HEK293 (cell line): ENCODE results near the gene MRPL23.

Experiments used
- AEBP2 ChIP-seq: fragments of 450-650 bp; formaldehyde crosslinking; IDR thresholded peaks from 2 replicates; pipeline ENCODE4 v1.5.1; 2016; ENCODE audit warnings: missing biosample characterization, missing genetic modification characterization, borderline replicate concordance
- CTCF ChIP-seq: fragments of 450-650 bp; formaldehyde crosslinking; IDR thresholded peaks from 2 replicates; pipeline ENCODE4 v1.5.1; 2016; ENCODE audit warnings: missing biosample characterization, missing genetic modification characterization
- MZF1 ChIP-seq: fragments of 450-650 bp; formaldehyde crosslinking; IDR thresholded peaks from 2 replicates; pipeline ENCODE4 v1.5.1; 2017; ENCODE audit warnings: missing biosample characterization, missing genetic modification characterization, borderline replicate concordance
- REST ChIP-seq: fragments of 450-650 bp; formaldehyde crosslinking; IDR thresholded peaks from 2 replicates; pipeline ENCODE4 v1.5.1; 2016; ENCODE audit warnings: missing biosample characterization, missing genetic modification characterization
- ZBTB11 ChIP-seq: fragments of 450-650 bp; formaldehyde crosslinking; conservative IDR thresholded peaks from 2 replicates; pipeline ENCODE4 v1.5.1; 2016; ENCODE audit warnings: low read depth, missing biosample characterization, missing genetic modification characterization
- ZNF174 ChIP-seq: fragments of 450-650 bp; formaldehyde crosslinking; IDR thresholded peaks from 2 replicates; pipeline ENCODE4 v1.5.0; 2017; ENCODE audit warnings: missing biosample characterization, mild to moderate bottlenecking, missing genetic modification characterization
- ZNF449 ChIP-seq: fragments of 450-650 bp; formaldehyde crosslinking; IDR thresholded peaks from 2 replicates; pipeline ENCODE4 v1.5.1; 2017; ENCODE audit warnings: missing biosample characterization, mild to moderate bottlenecking, missing genetic modification characterization, moderate library complexity
- ZNF518A ChIP-seq: fragments of 450-650 bp; formaldehyde crosslinking; conservative IDR thresholded peaks from 2 replicates; pipeline ENCODE4 v1.5.1; 2016; ENCODE audit warnings: low read depth, missing biosample characterization, missing genetic modification characterization
- ZNF561 ChIP-seq: fragments of 450-650 bp; IDR thresholded peaks from 2 replicates; pipeline ENCODE4 v1.5.1; 2018; ENCODE audit warnings: missing biosample characterization, missing genetic modification characterization, borderline replicate concordance
- ZNF670 ChIP-seq: fragments of 450-650 bp; formaldehyde crosslinking; IDR thresholded peaks from 2 replicates; pipeline ENCODE4 v1.5.1; 2016; ENCODE audit warnings: missing biosample characterization, missing genetic modification characterization, low read depth
- ZNF785 ChIP-seq: fragments of 450-650 bp; formaldehyde crosslinking; IDR thresholded peaks from 2 replicates; pipeline ENCODE4 v1.5.1; 2016; ENCODE audit warnings: missing biosample characterization, missing genetic modification characterization

- TF ChIP-seq CTCF (tag by site-specific recombination) (no peak), AEBP2 (tag by site-specific recombination) (no peak), MZF1 (tag by site-specific recombination) (no peak), ZNF561 (tag by site-specific recombination) (no peak), REST (tag by site-specific recombination) (no peak), ZBTB11 (no peak), ZNF174 (tag by site-specific recombination) (no peak), ZNF670 (tag by site-specific recombination) (no peak), ZNF518A (tag by site-specific recombination) (no peak), ZNF449 (tag by site-specific recombination) (no peak), ZNF785 (no peak)
Observed at GRCh38 chr11:1915795-1916131, 31.4 kb upstream of the MRPL23 start.
